CD4-positive, alpha-beta T cell treated with Interleukin-12 subunit alpha and Interleukin-12 subunit beta, for 1 hour (primary cell): ENCODE results near the gene CIPC.

Source experiments
- DNase-seq: peaks from one replicate; pipeline ENCODE4 v3.0.0-alpha.2; 2020

The CIPC gene

GRCh38 chr14:77130386-77130785 is 32.3 kb downstream of the CIPC start:
- DNase-seq, result no peak

DNA sequence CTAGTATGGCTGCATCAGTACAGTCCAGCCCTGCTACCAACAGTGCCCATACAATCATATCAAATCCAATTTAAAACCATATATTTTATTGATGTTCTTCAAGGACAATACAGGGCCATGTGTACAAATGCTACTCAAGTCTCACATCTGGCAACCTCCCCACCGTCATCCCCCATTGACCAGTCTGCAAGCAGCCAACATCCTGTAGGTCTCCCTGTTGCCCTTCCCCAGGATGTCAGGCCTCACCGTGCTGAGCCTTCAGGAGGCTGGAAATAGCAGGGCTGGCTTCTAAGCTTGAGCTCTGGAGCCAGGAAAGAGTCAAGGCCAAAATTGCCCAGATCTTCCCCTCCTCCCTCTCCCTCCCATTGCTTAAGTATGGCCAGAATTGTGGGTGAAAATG is 33.1 kb downstream of the CIPC start:
- DNase-seq, result no peak

- DNase-seq, result no peak
Observed at GRCh38 chr14:77131871-77132486, 33.9 kb downstream of the CIPC start.

- peak; percentile 40 for DNase-seq
Observed at GRCh38 chr14:77133720-77134338, 35.8 kb downstream of the CIPC start.

GRCh38 chr14:77139022-77139421 is 41.0 kb downstream of the CIPC start:
- DNase-seq, result no peak

- DNase-seq, result no peak
Observed at GRCh38 chr14:77139540-77140358, 41.7 kb downstream of the CIPC start.

DNA sequence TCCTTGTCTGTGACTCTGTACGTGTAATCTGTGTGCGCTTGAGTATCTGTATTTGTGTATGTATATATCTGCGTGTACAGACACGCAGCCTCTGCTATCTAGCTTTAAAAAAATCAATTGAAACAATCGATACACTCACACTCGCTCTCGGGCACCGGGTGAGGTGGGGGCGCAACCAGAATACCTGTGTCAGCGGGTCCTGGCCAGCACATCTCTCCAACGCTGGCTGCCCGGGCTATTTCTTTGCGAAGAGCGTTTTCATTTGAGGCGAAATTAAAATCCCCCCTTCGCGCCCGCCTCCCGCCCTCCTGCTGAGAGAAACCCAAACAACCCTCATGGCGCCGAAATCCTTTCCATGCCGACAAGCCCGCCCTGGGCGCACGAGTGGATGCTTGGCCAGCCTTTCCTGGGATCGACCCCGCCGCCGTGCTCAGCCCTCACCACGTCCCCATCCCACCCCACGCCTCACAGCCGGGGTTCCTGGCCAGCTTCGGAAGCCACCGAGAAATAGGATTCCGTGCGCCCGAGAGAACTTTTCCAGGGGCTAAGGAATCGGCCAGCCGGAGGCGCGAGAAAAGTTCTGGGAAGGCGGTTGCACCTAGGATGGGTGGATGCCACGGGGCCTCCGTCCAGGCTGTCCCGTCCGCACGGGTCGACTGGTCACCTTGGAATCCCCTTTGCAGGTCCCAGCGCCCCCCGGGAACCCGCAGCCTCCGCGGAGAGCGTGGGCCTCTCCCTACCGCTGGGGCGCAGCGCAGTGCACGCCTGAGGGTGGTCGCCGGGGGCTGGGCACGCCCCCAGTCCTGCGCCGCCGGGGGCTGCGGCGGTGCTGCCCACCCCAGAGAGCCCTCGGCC is 42.5 kb downstream of the CIPC start:
- no peak for DNase-seq

DNA sequence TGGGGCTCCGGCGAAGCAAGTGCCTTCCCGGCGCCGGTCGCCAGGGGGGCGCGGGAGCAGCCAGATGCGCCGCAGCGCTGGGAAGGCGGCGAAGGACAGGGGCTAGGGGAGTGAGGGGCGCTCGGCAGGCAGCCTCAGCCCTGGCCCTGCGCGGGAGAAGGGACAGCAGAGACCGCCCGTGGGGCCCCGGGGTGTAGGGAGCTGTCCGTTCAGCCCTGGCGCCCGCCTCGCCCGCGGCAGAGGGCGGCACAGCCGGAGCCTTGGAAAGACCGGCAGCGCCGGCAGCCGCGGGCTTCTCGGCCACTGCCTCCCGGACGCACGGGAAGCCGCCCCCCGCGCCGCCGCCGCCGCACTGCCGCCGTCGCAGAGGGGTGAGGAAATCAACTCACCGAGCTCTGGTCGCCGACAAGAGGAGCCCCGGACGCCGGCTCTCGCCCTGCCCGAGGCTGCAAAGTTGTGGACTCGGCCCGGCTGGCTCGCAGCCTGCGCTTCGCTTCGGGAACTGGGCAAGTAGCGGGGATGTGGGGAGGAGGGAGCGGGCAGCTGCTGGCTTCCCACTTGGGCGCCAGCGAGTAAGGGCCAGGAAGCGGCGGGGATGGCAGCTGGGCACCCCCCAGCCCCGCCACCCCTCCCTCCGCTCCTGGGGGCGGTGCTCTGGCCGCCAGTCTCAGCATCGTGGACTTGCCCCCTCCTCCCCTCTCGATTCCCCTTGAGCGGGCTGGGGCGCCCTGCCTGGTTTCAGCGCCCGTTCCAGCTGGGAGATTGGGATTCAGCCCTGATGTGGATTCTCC is 43.4 kb downstream of the CIPC start, which contains the start of gene ZDHHC22:
ZDHHC22 (minus strand) TSS at position 578 of the 791 bp plus-strand sequence. CDS start 2,053 bp downstream, outside the sequence.
- no peak for DNase-seq

DNA sequence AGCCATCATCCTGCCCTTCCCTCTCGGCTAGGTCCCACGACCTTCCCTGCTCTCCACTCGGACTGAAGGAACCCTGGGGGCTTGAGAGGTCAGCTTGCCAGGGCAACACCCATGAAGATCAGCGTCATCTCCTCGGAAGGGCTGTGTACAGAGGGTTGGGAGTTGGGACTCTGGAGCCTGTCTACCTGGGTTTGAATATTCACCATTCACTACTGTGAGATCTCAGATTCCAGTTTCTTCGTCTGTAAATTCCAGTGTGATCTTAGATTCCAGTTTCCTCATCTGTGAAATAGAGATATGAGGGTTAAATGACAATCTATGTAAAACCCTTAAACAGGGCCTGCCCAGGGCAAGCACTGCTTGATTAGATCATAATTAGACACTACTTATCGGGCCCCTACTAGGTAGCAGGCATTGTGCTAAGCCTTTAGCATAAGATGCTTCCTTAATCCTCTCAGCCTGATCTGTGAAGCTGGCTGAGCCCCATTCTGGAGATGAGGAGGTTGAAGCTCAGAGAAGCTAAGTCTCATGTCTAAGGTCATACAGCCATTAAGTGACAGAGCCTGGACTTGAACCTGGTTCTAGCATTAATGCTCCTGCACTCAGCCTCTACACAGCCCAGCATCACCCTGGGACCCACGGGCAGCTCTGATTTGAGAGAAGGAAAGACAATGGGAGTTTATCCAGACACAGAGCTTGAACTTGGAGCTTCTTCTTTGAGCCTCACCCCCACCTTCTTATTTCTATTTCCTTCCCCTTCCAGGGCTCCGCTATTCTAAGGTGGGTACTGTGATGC is 44.1 kb downstream of the CIPC start:
- no peak for DNase-seq

GRCh38 chr14:77143071-77143470 is 45.0 kb downstream of the CIPC start:
- DNase-seq, result no peak

GRCh38 chr14:77144412-77145115 is 46.5 kb downstream of the CIPC start:
- no peak for DNase-seq

DNA sequence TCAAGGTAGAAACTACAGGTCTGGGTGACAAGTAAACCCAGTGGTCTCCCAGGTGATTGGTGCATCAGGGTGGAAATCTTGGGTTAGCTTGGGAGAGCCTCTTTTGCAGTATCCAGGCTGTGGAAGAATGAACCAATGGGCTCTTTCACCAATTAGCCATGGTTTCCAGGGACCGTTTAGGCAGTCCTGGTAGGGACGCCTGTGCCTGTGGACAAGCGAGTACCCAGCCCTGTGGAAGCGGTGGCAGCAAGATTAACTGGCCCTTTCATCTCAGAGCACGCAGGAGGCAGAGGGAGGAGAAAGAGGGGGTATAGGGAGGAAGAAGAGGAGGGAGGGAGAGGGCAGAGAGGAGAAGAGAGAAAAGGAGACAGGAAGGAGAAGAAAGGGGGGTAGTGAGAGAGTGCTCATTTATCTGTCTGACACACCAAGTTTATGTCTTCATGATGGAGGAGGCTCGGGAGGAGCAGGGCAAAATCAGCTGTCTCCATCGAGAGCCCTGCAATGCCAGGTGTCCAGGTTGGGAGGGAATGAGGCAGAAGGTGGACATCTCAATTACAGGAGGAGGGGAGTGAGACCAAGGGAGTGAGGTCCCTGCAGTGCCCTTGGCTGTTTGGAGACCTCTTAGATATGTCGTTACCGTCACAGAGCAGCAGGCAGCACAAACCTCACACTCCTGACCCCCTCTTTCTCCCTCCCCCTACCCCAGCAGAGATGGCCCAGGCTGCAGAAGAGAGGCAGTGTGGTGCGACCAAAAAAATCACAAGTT is 48.1 kb downstream of the CIPC start:
- DNase-seq, result no peak

DNA sequence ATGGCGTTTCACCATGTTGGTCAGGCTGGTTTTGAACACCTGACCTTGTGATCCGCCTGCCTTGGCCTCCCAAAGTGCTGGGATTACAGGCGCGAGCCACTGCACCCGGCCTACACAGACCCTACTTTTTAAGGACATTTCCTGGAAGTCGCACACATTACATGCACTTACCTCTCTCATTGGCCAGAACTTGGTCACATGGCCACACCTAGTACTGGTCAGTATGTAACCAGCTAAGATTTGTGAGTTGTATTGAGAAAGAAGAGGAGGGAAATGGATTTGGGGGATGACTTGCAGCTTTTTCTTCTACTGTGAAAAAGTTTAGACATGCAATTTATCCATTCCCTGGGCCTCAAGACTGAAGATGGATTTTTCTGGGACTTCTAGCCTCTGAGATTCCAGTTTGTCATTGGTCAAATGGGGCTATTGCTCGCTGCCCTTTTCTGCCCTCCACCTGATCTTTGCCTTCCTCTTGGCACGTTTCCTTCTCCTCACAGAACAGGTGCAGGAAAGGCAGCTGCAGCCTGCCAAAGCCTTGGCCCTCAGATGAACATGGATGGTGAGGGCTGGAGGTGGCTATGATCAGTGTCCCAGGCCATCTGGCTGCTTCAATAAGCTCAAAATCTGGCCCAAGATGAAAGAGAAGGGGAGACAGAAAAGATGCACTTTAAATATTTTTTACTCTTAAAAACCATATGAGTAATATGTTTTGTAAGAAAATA is 50.6 kb downstream of the CIPC start:
- DNase-seq, result no peak

GRCh38 chr14:77151245-77151644 is 53.2 kb downstream of the CIPC start:
- no peak for DNase-seq

GRCh38 chr14:77151918-77152588 is 54.0 kb downstream of the CIPC start:
- DNase-seq, result peak; percentile 9

GRCh38 chr14:77153802-77154201 is 55.7 kb downstream of the CIPC start:
- no peak for DNase-seq

GRCh38 chr14:77154421-77154820 is 56.4 kb downstream of the CIPC start:
- no peak for DNase-seq

DNA sequence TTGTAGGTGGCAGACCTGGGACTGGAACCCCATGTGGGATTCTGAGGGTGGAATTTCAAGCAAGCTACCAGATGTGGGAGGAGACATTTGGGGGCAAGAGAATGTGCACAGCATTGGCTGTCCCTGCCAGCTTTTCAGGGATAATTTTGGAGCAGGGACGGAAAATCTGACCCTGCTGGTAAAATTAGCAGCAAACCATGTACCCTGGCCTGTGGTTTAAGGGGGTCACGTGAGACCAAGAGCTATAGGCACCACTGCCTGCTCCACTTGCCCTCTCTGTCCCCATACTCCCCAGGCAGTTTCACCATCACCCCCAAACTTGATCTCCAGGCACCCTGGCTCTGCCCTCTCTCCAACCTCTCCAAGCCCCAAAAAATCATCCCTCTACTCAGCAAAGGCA is 57.0 kb downstream of the CIPC start:
- no peak for DNase-seq

- no peak for DNase-seq
Observed at GRCh38 chr14:77157740-77158139, 59.7 kb downstream of the CIPC start.
